ENCODE measurements around the gene ISLR2.
"Not testable (repeated sequence)": the region's sequence is repeated elsewhere in the genome, so short reads cannot be mapped to it uniquely, and the experiment has no call there.

The ISLR2 gene

GRCh38 chr15:74158855-74159650, 28.7 kb downstream of the ISLR2 start:
- no peak for DNase-seq

GRCh38 chr15:74159773-74160172, 29.4 kb downstream of the ISLR2 start:
- DNase-seq: no peak

GRCh38 chr15:74160390-74160789, 30.0 kb downstream of the ISLR2 start:
- not testable (repeated sequence) for DNase-seq

GRCh38 chr15:74162195-74162536, 31.8 kb downstream of the ISLR2 start:
- not testable (repeated sequence) for DNase-seq

DNA sequence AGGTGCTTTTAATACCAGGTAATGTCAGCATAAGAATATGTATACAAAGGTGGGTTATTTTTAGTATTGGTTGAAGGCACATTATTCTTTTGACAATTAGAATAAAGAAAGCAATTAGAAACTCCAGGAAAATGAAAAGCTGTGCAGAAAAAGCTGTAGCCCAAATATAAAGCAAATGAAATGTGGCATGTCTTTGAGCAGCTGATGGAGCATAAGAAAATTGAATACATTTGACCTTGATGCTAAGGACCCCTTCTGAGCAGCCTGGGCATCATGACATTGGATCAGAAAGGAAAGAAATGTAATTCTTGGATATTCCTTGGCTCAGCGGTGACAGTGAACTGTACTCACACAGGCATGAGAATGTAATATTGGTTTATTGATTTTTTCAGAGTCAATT, 35.1 kb downstream of the ISLR2 start:
- DNase-seq: no peak

DNA sequence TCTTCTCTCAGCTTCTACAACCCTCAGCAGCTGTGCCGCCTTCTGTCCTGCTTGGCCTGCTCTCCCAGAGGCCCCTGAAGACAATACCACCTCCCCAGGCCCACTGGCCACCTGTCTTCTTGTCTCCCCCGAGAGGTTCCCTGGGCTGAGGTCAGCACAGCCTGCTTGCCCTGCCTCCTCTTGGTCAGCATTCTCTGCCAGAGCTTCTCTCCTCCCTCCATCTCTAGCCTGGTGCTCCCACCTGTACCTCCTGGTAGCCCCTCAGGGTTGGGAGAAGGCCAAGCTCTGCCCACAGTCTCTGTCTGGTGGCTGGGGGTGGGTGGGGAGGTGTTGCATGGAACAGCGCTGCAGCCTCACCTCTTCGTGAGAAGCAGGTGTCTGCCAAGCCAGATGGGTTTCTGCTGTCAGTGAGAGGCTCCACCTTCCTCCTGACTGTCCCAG, 37.5 kb downstream of the ISLR2 start:
- DNase-seq: no peak

DNA sequence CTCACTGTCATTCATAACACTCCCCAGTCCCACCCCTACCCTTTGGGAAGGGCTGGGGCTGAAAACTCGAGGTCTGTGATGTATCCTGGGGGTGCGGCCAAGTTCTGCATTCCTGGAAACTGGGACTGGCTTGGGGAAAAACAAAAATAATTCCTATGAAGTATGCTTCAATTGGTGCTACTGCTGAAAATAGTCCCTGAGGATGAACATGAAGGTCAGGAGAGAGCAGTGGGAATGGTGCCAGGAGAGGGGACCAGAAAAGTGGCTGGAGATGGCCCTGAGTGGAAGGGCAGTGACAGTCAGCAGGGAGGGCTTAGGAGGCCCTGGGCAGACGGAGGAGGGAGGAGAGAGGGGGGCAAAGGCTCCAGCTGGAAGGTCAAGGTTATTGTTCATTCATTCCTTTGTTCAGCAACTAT, 38.3 kb downstream of the ISLR2 start:
- DNase-seq: no peak

- DNase-seq: no peak
These were observed 39.9 kb downstream of the ISLR2 start for GRCh38 chr15:74170071-74170844.

- DNase-seq: no peak
These were observed 40.6 kb downstream of the ISLR2 start for GRCh38 chr15:74170875-74171578.

GRCh38 chr15:74171965-74172541, 41.7 kb downstream of the ISLR2 start:
- no peak for DNase-seq

- DNase-seq: no peak
These were observed 42.5 kb downstream of the ISLR2 start for GRCh38 chr15:74172701-74173379.

- DNase-seq: no peak
These were observed 43.2 kb downstream of the ISLR2 start, which contains the start of gene ISLR for GRCh38 chr15:74173380-74174218. TSS of gene ISLR (plus strand) at chr15:74173710. CDS start at chr15:74174859, 1,149 bp downstream.

DNA sequence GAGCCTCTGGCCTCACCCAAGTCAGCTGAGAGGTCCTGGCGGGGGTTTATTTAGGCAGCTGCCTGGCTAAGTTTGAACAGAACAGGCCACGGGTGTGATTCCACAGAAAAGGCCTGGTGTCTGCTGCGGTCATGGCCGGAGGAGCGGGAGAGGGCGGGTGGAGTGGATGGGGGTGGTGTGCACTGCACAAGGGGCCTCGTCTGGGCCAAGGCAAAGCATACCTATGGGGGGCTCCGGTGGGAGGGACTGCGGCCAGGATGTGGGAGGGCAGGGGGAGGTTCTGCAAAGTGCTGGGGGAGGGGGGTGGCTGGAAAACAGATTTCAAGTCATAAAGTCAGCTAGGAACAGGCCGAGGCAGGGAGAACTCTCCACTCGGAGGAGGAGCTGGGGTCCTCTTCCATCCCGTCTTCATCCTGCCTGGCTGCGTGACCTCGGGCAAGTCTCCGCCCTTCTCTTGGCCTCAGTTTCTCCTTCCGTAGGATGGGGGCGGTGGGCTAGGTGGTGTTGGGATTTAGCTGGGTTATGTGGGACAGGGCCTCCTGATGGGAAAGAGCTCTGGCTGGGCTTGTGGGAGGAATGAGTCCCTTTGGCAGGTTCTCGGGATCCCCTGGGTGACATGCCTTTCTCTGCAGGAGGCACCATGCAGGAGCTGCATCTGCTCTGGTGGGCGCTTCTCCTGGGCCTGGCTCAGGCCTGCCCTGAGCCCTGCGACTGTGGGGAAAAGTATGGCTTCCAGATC, 44.0 kb downstream of the ISLR2 start:
- DNase-seq: no peak

GRCh38 chr15:74174958-74175253, 44.5 kb downstream of the ISLR2 start:
- DNase-seq: no peak

DNA sequence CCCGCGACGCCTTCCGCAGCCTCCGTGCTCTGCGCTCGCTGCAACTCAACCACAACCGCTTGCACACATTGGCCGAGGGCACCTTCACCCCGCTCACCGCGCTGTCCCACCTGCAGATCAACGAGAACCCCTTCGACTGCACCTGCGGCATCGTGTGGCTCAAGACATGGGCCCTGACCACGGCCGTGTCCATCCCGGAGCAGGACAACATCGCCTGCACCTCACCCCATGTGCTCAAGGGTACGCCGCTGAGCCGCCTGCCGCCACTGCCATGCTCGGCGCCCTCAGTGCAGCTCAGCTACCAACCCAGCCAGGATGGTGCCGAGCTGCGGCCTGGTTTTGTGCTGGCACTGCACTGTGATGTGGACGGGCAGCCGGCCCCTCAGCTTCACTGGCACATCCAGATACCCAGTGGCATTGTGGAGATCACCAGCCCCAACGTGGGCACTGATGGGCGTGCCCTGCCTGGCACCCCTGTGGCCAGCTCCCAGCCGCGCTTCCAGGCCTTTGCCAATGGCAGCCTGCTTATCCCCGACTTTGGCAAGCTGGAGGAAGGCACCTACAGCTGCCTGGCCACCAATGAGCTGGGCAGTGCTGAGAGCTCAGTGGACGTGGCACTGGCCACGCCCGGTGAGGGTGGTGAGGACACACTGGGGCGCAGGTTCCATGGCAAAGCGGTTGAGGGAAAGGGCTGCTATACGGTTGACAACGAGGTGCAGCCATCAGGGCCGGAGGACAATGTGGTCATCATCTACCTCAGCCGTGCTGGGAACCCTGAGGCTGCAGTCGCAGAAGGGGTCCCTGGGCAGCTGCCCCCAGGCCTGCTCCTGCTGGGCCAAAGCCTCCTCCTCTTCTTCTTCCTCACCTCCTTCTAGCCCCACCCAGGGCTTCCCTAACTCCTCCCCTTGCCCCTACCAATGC, 45.1 kb downstream of the ISLR2 start:
- no peak for DNase-seq

- DNase-seq: no peak
These were observed 46.2 kb downstream of the ISLR2 start for GRCh38 chr15:74176262-74177214.

- no peak for DNase-seq
These were observed 48.1 kb downstream of the ISLR2 start for GRCh38 chr15:74178326-74179100.

All from SHP77 treated with DMSO at 0.1 percent for 48 hours (cell line).